PC-9 (cell line): ENCODE data around the gene PERCC1. TPM values are rescaled to one million over a fixed set of nuclear protein-coding genes. Genes with fewer than 3 reads are reported as not detected.

Source experiments
- BruUV-seq: library from RNA; stranded (reverse); fragments of 400-500 nt; replicated peaks from 2 replicates; lab custom pipeline; 2021; lab: Mats Ljungman, UMichigan
- CTCF ChIA-PET: fragments of 300-600 bp; sonication (Branson Sonifier 250); formaldehyde crosslinking; loops from one replicate; lab custom pipeline; 2022; ENCODE audit warnings: antibody characterized with exemption; lab: Charles Lee
- POLR2A ChIA-PET: fragments of 300-600 bp; sonication (Branson Sonifier 250); formaldehyde crosslinking; loops from one replicate; lab custom pipeline; 2022; ENCODE audit warnings: antibody characterized with exemption; ENCODE audit not compliant: unreplicated experiment; lab: Charles Lee
- DNase-seq, 2 experiments: peaks; one replicate each; pipeline versions ENCODE4 v3.0.0 to v3.0.0-alpha.2; 2015 to 2022; ENCODE audit warnings: mixed read lengths in 1 of 2
- H2AFZ ChIP-seq: fragments of 200-600 bp; sonication (generic); 2 replicates; pipeline ENCODE4 v1.8.1; 2017; ENCODE audit warnings: antibody characterized with exemption
- H3F3A ChIP-seq: fragments of 200-600 bp; sonication (generic); 2 replicates; pipeline ENCODE4 v1.8.1; 2017; ENCODE audit warnings: antibody characterized with exemption, mild to moderate bottlenecking, low read depth; ENCODE audit not compliant: insufficient read depth
- H3K27ac ChIP-seq: fragments of 200-600 bp; sonication (generic); 2 replicates; pipeline ENCODE4 v1.6.1; 2016; ENCODE audit warnings: mixed run types
- H3K27me3 ChIP-seq: fragments of 200-600 bp; sonication (generic); 2 replicates; pipeline ENCODE4 v1.6.1; 2016; ENCODE audit warnings: low read depth, mixed run types; ENCODE audit not compliant: insufficient read depth
- H3K36me3 ChIP-seq: fragments of 200-600 bp; sonication (generic); 2 replicates; pipeline ENCODE4 v1.6.1; 2016; ENCODE audit warnings: low read depth, mixed run types
- H3K4me1 ChIP-seq: fragments of 200-600 bp; sonication (generic); replicated peaks from 2 replicates; pipeline ENCODE4 v1.6.1; 2016; ENCODE audit warnings: mixed run types; ENCODE audit not compliant: insufficient read depth
- H3K4me2 ChIP-seq: fragments of 200-600 bp; sonication (generic); 2 replicates; pipeline ENCODE4 v1.6.1; 2017; ENCODE audit warnings: mixed run types
- H3K4me3 ChIP-seq: fragments of 200-600 bp; sonication (generic); 2 replicates; pipeline ENCODE4 v1.6.1; 2016; ENCODE audit warnings: mixed run types
- H3K79me2 ChIP-seq: fragments of 200-600 bp; sonication (generic); 2 replicates; pipeline ENCODE4 v1.6.1; 2017; ENCODE audit warnings: low read depth, mixed run types
- H3K9me2 ChIP-seq: fragments of 200-600 bp; sonication (generic); 2 replicates; pipeline ENCODE4 v1.8.1; 2017; ENCODE audit warnings: mild to moderate bottlenecking; ENCODE audit not compliant: insufficient read depth
- H3K9me3 ChIP-seq: fragments of 200-600 bp; sonication (generic); 2 replicates; pipeline ENCODE4 v1.8.1; 2016; ENCODE audit warnings: low read depth; ENCODE audit not compliant: insufficient read depth
- H4K20me1 ChIP-seq: fragments of 200-600 bp; sonication (generic); 2 replicates; pipeline ENCODE4 v1.8.1; 2017; ENCODE audit not compliant: insufficient read depth
- EZH2 ChIP-seq: fragments of 200-600 bp; sonication (generic); IDR thresholded peaks from 2 replicates; pipeline ENCODE4 v1.8.0; 2017; ENCODE audit warnings: antibody characterized with exemption, low read depth
- intact Hi-C: fragments of 100-400 bp; cut with micrococcal nuclease; formaldehyde crosslinking; loops from one replicate; pipeline ENCODE4 v1.10.0; 2022; ENCODE audit not compliant: unreplicated experiment
- total RNA-seq: library from RNA; stranded (reverse); gene quantifications from 2 replicates; pipeline ENCODE4 v1.2.3, GENCODE V29; 2021
- TF ChIP-seq, protein P1 (sequence below): fragments of 200-600 bp; sonication (generic); conservative IDR thresholded peaks from 2 replicates; pipeline ENCODE4 v1.6.1; 2017; ENCODE audit warnings: mixed run types, antibody characterized with exemption, mild to moderate bottlenecking, moderate library complexity

PERCC1 gene
- total RNA-seq, 1 experiment from 2014 or later = not detected

DNA sequence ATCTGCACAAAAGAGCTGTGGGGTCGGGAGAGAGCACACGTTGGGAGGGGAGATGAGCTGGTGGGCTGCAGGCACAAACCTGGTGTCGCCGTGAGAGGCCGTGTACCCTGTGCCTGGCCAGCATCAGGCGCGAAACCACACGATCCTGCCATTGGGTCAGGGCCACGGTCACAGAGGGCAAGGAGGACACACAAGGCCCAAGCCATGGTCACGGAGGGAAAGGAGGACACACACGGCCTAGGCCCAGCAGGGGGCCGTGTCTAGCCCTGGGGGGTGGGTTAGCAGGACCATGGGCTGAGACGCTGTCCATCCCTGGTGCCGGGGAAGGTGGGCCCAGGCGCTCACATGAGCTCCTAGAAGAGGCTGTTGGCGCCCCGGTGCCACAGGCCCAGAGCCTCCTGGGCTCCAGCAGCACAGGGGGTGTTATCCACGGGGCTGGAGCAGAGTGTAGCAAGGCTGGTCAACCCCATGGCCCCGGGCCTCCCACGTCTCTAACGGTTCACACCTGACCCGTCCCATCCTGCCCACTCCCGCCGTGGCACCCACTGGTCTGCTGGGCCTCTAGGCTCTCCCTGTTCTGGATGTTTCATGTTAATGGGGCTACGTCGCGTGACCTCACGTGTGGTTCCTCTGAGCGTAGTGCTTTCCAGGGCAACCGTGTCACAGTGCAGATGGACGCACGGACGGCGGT is 21.0 kb downstream of the PERCC1 start:
- no peak for TF ChIP-seq EZH2
- TF ChIP-seq, protein P1, sequence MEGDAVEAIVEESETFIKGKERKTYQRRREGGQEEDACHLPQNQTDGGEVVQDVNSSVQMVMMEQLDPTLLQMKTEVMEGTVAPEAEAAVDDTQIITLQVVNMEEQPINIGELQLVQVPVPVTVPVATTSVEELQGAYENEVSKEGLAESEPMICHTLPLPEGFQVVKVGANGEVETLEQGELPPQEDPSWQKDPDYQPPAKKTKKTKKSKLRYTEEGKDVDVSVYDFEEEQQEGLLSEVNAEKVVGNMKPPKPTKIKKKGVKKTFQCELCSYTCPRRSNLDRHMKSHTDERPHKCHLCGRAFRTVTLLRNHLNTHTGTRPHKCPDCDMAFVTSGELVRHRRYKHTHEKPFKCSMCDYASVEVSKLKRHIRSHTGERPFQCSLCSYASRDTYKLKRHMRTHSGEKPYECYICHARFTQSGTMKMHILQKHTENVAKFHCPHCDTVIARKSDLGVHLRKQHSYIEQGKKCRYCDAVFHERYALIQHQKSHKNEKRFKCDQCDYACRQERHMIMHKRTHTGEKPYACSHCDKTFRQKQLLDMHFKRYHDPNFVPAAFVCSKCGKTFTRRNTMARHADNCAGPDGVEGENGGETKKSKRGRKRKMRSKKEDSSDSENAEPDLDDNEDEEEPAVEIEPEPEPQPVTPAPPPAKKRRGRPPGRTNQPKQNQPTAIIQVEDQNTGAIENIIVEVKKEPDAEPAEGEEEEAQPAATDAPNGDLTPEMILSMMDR = no peak

DNA sequence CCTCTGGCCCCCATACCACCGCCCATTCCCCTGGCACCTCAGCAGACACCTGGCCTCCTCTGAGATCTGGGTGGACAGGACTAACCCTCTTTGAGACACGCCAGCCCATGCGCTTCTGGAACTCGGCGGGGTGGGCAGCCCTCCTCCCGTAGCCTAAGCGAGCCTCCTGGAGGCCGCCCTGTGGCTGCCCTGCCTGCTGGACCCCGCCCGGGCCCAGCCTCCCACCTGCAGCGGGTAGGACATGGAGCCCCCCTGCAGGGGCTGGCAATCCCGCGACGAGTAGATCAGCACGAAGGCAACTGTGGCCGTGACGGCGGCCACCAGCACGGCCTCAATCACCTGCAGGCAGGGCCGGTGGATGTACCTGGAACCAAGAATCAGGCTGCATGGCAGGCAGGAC is 21.7 kb downstream of the PERCC1 start:
- no peak overlapping the region for H3K4me3 ChIP-seq
- no peak overlapping the region for H2AFZ ChIP-seq
- no peaks in the 10 kb centered on the region for H3K9me3 ChIP-seq
- TF ChIP-seq, protein P1 = no peak
- no peak for TF ChIP-seq EZH2
- BruUV-seq = no TSS peak
- POLR2A ChIA-PET = no interaction called here
- no peaks in the 10 kb centered on the region for H3K9me2 ChIP-seq
- CTCF ChIA-PET = no interaction called here
- H3K4me2 ChIP-seq = no peak overlapping the region
- no peak for DNase-seq
- H3K36me3 ChIP-seq = no peaks in the 10 kb centered on the region
- H3K4me1 ChIP-seq = no peaks in the 10 kb centered on the region
- intact Hi-C loops = no loop called here
- H3K27ac ChIP-seq = no peak overlapping the region
- H3F3A ChIP-seq = no peaks in the 10 kb centered on the region
- H4K20me1 ChIP-seq = no peaks in the 10 kb centered on the region
- no peaks in the 10 kb centered on the region for H3K27me3 ChIP-seq
- H3K79me2 ChIP-seq = no peaks in the 10 kb centered on the region

More for the DNA sequence above, 21.0 kb downstream of the PERCC1 start:
- H3K79me2 ChIP-seq = no peaks in the 10 kb centered on the region
- DNase-seq = no peak
- no peaks in the 10 kb centered on the region for H3F3A ChIP-seq
- BruUV-seq = no TSS peak
- H3K27ac ChIP-seq = no peak overlapping the region
- H3K36me3 ChIP-seq = no peaks in the 10 kb centered on the region
- H3K9me2 ChIP-seq = no peaks in the 10 kb centered on the region
- intact Hi-C loops = no loop called here
- H3K4me3 ChIP-seq = no peak overlapping the region
- H3K4me1 ChIP-seq = no peaks in the 10 kb centered on the region
- ChIA-PET CTCF (no interaction called here), POLR2A (no interaction called here)
- H3K27me3 ChIP-seq = no peaks in the 10 kb centered on the region
- no peak overlapping the region for H2AFZ ChIP-seq
- no peaks in the 10 kb centered on the region for H3K9me3 ChIP-seq
- no peak overlapping the region for H3K4me2 ChIP-seq
- no peaks in the 10 kb centered on the region for H4K20me1 ChIP-seq

DNA sequence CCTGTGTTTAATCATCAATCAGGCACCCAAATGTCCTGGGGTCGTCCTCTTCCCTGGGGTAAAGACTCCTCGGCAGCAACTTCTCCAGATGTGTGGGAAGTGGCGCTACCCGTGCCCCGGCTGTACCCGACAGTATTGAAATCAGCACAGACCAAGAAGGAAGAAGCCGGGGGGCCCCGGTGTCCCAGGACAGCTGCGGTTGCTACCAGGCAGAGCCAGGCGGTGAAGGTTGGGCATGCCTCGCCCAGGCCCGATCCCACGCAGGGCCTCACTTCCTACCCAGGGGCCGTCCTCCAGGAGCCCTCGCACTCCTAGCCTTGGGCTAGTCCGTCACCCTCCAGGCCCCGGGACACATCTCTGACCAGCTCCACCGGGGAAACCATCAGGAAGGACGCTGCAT is 22.4 kb downstream of the PERCC1 start:
- Histone ChIP-seq H3K4me1 (no peaks in the 10 kb centered on the region), H4K20me1 (no peaks in the 10 kb centered on the region), H3K9me3 (no peaks in the 10 kb centered on the region), H3K79me2 (no peaks in the 10 kb centered on the region), H3K27ac (no peak overlapping the region), H3K4me2 (no peak overlapping the region), H3F3A (no peaks in the 10 kb centered on the region), H3K4me3 (no peak overlapping the region), H3K36me3 (no peaks in the 10 kb centered on the region), H3K27me3 (no peaks in the 10 kb centered on the region), H3K9me2 (no peaks in the 10 kb centered on the region), H2AFZ (no peak overlapping the region)
- intact Hi-C loops = no loop called here
- ChIA-PET POLR2A (no interaction called here), CTCF (no interaction called here)
- TF ChIP-seq, protein P1 = no peak
- no peak for TF ChIP-seq EZH2
- BruUV-seq = no TSS peak
- no peak for DNase-seq
